NCI-H774 (cell line): Measurements from ENCODE around the gene ALG3.

Source experiments
- DNase-seq: peaks from one replicate; lab custom pipeline; 2025; lab: John Stamatoyannopoulos, UW

The ALG3 gene

DNA sequence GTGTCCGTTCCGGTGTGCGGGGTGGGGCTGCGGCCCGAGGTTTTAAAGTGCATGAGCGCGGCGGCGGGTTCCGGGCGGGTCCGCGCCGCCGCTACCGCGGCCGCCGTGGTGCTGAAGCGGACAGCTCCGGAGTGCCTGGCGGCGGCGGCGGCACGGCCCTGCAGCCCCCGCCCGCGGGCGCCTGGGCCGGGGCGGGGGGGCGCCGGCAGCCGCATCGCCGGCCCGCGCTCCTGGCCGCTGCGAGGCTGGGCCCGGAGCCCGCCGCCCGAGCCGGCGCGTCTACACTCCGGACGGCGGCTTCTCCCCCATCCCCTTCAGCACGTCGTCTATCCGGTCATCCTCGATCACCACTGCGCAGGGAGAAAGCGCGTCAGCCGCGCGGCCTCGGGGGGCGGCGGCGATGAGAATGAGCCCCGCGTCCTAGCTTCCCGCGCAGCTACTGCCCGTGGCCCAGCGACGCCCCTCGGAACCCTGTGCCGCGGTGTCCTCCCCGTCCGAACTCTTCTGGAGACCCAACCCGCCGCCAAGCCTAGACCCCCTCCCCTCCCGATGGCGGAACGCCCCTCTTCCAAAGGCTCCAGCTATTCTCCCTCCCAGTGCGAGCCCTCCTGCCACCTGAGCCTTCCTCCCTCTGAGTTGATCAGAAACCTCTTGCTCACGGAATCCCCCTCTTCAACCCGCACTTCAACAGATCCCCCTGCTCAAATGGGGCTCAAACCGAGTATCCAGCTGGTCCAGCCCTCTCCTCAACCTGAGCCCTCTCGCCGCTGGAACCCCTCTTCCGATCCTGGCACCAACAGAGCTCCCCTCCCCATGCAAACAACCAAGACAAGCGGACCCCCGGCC is 11.3 kb upstream of the ALG3 start:
- peak; percentile 34 for DNase-seq

DNA sequence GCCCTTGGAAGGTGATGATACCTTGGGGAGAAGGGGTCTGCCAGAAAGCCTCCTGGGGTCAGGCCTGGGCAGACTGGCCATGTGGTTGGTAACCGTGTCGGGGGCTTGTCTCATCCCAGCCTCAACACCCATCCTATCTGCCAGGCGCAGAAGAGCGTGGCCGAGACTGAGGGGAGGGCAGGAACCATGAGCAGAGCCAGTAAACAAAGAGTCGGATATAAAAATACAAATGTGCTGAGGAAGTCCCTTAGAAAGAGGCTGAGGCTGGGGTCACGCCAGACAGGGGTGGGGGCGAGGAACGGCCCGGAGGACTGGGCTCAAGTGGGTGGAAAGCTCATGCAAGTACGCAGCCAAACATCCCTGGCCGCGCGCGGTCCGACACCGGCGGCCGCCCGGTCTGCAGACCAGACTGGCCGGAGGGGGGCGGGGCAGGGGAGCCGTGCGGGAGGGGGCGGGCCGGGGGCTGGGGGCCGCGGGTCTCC is 10.7 kb upstream of the ALG3 start:
- no peak for DNase-seq

DNA sequence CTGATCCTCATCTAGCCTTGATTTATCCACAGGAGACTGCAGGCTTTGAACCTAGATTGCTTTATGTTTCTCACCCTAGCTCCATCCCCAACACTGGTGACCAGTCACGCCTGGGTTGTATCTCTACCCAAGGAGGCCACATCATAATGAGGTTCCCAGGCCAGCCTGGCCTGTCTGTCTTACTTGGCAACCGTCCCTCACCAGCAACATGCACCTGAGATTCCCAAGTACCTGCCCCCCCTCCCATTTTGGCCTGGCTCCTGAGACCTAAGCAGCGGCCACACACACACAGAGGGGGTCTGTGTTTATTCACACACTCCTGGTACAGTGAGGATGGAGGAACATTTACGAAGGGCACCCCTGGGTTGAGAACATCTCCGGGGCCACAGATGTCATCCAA is 10.2 kb upstream of the ALG3 start:
- no peak for DNase-seq

DNA sequence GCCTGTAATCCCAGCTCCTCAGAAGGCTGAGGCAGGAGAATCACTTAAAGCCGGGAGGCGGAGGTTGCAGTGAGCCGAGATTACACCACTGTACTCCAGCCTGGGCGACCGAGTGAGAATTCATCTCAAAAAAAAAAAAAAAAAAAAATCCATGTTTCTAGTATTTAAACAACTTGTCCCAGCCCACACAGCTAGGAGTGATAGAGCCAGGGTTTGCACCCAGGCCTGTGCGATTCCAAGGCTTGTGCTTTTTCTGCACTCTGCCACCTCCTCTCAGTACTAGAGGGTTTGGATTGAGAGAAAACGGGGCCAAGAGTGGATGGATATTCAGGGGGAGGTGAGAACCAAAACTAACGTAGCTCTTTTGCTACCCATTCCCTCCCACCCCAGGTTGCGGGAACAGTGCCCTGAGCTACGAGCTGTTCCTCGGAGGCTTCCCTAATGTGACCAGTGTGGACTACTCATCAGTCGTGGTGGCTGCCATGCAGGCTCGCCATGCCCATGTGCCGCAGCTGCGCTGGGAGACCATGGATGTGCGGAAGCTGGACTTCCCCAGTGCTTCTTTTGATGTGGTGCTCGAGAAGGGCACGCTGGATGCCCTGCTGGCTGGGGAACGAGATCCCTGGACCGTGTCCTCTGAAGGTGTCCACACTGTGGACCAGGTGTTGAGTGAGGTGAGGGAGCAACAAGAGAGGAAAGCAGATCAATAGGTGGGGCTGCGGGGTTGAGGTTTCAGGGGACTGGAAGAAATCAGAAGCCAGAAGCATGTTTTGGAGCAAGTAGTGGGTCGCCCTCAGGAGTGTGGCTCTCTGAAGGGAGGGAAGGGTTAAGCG is 8.5 kb upstream of the ALG3 start:
- DNase-seq: no peak

DNA sequence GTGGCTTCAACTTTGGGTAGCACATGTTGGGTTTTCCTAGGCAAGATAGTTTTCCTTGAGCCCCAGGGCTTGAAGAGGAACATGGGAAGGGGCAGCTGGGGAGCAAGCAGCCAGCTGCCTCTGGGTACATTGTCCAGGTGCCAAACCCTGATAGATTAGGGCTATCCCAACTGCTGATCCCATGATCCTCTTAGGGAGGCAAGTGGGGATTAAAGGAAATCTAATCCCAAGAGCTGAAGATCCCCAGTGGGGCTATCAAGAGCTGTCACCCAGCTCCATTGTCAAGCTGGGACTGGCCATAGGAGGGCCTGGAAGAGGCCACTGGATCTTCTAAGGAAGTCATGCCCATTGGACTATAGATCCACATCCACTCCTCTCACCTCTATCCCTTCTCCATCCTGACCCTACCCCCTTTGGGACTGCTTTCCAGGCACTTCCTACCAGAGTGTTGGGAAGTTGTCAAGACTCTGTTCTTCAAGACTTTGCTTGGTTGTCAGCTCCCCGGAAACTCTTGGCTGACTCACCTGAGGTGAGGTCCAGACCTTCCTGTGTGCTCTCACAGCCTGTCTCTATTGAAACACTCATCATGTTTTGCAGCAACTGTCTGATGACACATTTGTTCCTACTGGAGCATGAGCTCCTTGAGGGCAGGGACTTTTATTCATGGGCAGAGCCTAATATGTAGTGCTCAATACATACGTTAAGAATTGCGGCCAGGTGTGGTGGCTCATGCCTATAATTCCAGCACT is 6.7 kb upstream of the ALG3 start:
- DNase-seq: no peak

DNA sequence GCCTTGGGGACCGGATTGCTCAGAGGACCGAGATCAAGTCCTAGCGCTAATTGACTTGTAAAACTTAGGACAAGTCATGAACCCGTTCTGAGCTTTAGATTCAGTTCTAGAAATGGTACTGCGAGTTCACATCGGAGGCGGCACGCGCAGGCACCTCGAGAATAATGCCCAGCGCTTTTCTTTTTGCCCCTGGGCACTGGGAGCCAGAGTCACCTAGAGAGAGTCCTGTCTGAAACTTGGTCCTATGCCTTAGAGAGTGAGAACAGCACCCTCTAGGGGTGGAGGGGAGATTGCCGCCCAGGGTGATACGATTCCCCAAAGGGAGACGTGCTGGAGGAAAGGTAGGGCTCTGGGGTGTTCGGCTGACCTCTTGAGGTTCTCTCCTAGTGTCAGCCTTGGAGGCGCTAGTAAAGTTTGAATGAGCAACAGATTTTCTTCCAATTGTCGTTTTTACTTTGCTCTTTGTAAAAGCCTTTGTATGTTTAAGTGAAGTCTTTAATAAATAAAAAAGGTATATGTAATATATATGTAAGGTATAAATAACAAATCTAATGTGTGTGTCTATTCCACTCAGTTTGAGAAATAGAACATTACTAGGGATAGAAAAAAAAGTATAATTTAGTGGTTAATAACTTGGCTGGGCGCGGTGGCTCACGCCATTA is 1.5 kb upstream of the ALG3 start:
- DNase-seq: peak; percentile 95

DNA sequence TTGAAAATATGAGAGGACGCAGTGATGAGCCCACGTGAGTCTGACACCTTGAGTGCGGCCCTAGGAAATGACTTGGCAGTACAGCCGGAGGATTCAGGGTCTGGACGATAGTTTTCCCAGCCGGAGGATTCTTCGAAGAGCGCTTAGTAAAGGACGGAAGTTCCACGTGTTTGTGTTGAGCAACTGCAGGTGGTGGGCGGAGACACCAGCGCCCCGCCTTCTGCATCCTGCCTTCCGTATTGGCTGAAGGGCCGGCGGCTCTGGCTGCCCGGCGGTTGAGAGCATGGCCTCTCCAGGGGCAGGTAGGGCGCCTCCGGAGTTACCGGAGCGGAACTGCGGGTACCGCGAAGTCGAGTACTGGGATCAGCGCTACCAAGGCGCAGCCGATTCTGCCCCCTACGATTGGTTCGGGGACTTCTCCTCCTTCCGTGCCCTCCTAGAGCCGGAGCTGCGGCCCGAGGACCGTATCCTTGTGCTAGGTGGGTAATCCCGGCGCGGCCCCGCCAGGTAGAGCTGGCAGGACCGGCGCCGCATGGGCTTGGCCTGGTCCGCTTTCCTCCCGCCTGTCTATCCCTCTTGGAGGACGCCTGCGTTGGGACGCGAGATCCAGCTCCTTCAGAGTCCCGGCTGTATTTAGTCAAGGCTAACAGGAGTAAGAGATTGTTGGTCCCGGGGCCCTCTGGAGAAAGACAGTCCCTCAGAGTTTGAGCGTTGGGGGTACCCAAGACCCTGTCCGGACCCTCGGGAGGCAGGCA is 827 bp upstream of the ALG3 start, which contains the start of gene EEF1AKMT4:
EEF1AKMT4 (plus strand) TSS at position 261 of the 755 bp plus-strand sequence; CDS start at position 284, 23 bp downstream.
- DNase-seq: peak; percentile 100

DNA sequence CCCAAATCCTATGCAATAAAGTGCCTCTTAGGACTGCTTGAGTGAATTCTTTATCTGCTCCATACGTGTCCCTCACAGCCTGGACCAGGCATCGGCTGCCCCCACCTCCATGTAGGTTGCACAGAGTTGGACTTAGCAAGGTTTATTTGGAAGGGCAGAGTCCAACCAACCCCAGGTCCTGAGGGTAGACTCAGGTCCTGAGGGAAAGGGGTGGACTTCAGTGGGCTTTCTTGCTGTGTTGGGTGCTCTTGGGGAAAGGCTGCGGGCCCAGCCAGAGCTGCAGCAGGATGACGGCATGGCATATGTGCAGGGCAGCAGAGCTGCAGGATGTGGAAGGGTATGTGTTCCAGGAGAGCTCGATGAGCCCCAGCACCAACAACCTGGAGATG is 6.5 kb downstream of the ALG3 start:
- no peak for DNase-seq

DNA sequence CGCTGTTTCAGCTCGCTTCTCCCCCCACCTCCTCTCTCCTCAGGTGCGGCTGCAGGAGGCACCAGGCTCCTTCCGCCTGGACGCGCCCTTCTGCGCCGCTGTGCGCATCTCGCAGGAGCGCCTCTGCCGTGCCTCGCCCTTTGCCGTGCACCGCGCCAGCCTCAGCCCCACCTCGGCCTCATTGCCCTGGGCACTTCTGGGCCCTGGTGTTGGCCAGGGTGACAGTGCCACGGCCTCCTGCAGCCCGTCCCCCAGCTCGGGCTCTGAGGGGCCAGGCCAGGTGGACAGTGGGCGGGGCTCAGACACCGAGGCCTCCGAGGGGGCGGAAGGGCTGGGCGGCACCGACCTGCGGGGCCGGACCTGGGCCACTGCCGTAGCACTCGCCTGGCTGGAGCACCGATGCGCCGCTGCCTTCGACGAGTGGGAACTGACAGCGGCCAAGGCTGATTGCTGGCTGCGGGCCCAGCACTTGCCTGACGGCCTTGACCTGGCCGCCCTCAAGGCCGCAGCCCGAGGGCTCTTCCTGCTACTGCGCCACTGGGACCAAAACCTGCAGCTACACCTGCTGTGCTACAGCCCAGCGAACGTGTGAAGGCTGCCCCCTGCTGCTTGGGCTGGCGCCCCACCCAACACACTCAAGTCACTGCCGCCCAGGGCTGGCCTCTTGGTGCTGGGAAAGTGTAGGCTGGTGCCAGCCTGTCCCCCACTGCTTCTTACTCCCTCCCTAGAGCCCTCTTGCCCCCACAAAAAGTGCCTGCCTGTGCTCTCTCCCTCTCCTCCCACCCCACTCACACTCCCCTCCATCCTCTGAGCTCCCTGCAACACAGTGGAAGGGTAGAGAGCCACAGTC is 7.1 kb downstream of the ALG3 start:
- DNase-seq: peak; percentile 56

DNA sequence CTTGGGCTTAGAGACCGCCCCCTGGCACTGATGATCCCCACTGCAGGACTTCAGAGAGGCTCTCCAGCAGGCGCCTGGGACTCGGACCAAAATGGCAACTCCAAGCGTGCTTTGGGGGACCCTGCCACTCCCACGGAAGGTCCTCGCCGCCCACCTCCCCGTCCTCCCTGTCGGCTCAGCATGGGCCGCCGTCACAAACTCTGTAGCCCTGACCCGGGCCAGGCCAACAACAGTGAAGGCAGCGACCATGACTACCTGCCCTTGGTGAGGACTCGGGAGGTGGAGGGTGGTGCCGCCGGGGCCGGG is 7.7 kb downstream of the ALG3 start:
- no peak for DNase-seq

DNA sequence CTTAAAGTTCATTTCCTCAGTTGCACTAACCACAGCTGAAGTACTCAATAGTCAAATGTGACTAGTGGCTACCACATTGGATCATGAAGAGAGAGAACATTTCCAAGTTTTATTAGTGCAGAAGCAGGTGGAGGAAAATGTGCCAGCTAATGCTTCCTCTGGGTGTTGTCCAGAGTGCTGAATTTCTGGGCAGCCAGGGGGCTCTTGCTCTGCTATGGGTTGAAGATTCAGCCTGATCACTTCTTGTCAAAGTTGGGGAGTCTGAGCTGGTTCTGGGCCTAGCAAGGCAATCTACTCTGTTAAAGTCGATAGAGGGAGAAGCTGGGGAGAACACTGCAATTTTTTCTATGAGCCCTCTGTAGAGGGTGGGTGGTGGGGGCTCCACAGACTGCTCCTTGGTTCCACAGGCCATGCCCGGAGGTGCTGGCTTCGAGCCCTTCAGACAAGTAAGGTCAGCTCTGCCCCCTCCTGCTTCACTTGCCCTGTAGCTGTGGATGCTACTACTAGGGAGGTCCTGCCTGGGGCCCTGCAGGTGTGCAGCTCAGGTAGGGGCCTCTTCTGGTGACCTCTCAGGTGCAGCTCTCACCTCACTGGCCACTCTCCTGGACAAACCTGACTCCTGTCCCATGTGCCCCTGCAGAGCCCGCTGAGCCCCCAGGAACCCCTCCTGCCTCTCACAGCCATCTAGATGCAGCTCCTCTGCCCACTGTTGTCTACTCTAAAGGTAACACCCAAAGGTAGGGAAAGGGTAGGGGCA is 8.2 kb downstream of the ALG3 start:
- no peak for DNase-seq

DNA sequence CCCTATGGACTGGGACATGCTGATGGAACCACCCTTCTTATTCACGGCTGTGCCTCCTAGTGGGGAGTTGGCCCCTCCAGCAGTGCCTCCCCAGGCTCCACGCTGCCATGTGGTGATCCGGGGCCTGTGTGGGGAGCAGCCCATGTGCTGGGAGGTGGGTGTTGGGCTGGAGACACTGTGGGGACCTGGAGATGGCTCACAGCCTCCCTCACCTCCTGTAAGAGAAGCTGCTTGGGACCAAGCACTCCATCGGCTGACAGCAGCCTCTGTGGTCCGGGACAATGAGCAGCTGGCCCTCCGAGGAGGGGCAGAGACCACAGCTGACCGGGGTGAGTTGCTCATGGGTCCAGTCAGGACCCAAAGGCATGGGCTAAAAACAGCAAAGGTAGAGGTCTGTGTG is 9.1 kb downstream of the ALG3 start:
- DNase-seq: no peak

DNA sequence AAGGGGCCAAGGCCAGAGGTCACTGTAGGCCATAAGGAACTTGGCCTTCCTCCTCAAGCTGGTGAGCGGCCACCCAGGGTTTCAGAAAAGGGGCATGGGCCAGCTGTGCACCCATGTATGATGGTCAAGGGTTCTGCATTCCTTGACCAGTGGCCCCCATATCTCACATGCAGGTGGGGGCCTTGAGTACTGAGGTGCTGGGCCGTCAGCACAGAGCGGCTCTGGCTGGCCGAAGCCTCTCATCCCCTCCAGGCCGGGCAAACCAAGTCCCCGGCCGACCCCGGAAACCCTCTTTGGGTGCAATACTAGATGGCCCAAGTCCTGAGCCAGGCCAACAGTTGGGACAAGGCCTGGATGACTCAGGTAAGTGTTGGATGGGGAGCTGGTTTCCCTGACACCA is 9.5 kb downstream of the ALG3 start:
- no peak for DNase-seq

DNA sequence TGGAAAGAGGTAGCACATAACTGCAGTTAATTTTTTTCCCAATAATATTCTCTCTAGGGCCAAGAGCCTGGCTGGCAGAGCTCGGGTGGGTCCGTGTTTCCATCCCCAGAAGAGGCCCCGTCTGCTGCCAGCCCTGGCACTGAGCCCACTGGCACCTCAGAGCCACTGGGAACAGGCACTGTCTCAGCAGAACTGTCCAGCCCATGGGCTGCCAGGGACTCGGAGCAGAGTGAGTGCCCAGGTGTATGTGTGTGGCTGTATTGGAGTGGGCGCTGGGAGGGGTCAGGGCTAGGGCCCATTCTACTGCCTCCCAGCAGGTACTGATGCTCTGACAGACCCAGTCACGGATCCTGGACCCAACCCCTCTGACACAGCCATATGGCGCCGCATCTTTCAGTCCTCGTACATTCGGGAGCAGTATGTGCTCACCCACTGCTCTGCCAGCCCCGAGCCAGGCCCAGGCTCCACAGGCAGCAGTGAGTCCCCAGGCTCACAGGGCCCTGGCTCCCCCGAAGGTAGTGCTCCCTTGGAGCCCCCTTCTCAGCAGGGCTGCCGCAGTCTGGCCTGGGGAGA is 10.4 kb downstream of the ALG3 start:
- no peak for DNase-seq

DNA sequence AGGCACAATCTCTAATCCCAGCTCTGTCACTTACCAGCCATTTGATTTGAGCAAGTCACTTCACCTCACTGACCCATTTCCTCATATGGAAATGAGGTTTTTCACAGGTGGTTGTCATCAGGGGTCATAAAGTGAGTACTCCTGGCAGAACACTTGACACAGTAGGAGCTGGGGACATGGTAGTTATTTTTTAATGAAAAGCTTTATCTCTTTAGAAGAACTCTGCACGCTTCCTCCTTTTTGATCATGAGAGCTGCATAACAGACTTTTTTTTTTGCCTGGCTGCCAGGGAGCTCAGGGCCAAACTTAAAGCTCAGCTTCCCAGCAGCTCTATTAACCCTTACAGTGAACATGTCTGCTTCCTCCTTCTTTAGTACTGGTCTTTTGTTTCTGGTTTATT is 11.0 kb downstream of the ALG3 start:
- DNase-seq: no peak

DNA sequence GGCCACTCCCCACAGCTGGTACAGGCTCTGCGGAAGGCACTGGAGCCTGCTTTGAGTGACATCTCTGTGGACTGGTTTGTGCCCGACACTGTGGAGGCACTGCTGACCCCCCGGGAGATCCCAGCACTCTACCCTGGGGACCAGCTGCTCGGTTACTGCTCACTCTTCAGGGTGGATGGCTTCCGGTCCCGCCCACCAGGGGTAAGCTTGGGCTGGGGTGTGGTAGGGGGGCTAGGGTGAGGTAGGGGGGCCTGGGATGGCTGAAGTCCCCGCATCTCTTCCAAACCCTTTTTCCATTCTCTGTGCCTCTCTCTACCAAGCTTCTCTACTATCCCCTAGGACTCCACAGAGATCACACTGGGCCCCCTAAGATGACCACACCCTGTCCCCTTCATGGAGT is 11.6 kb downstream of the ALG3 start:
- no peak for DNase-seq

DNA sequence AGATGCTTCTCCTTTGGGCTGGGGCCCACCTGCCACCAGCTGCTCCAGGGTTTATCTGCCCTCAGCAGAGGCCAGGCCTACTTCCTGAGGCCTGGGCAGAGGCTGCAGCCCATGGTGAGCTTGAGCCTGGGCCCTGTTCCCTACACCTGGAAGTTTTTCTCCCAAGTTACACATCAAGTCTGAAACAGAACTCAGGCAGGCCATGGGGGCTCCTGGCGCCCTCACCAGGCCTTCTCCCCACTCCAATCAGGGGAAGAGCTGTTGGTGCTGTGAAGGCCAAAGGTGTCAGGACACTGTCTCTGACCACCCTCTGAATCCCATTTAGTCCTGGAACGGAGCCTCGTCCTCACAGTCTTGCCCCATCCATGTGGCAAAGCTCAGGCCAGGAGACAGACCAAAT is 12.1 kb downstream of the ALG3 start:
- DNase-seq: no peak

DNA sequence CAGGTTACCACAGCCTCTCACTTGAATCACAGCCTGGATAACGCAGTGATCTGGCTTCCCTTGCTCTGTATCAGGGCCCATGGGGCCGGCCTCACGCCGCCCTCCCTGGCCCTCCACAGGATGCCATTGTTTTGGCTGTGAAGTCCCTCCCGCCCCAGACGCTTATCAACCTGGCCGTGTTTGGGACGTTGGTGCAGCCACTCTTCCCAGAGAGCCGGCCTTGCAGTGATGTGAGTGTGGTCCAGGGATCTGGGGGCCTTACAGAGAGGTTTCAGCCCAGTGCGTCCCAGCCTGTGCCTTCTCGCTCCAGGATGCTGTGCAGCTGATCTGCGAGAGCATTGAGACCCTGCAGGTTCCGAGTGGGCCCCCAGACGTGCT is 12.7 kb downstream of the ALG3 start:
- no peak for DNase-seq

DNA sequence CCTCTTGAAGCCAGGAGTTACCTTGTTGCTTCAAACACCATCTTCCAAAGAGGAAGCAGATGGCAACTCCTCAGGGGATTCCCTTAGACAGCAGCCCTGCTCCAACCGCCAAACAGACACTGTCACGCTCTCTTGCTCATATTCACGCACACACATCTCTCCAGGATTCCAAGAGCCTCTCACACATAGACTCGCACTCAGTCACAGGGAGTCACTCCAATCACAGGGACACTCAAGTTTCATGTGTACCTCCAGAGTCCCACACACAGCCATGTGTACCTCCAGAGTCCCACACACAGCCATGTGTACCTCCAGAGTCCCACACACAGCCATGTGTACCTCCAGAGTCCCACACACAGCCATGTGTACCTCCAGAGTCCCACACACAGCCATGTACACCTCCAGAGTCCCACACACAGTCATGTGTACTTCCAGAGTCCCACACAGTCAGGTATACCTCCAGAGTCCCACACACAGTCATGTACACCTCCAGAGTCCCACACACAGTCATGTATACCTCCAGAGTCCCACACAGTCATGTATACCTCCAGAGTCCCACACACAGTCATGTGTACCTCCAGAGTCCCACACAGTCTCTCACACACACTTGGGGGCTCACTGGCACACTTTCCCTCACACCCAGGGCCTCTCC is 13.3 kb downstream of the ALG3 start:
- no peak for DNase-seq
